Measurements from ENCODE around the gene DGKE.

DNA sequence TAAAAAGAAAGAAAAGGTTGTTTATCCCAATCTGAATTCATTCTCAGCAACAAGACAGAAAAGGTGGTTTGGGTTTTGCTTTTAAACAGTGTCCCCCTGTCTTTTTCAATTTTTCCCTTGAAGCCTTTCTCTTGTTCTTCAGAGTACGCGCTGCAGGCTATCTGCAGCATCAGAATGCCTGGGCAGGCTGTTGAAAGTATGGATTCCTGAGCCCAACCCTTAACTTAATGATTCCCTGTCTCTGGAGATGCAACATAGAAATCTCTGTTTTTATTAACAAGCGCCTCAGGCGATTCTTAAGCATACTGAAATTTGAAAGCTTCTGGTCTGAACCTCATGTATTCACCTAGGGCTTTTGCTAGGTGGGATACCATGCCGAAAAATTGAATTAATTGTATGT lies 32.1 kb downstream of the DGKE start:
- no peak for TF ChIP-seq POLR2AphosphoS5 (IDR thresholded peaks at IDR 0.05)
- no peak for TF ChIP-seq CTCF (IDR thresholded peaks at IDR 0.05)
- no peak for TF ChIP-seq POLR2A (IDR thresholded peaks at IDR 0.05)
